Cardiac muscle cell (in vitro differentiated cells and primary cell): ENCODE results near the gene FAM78B. TPM values are rescaled to one million over a fixed set of nuclear protein-coding genes. Genes with fewer than 3 reads are reported as not detected.

ENCODE experiments used
- DNase-seq, 2 donors: peaks; one replicate each; pipeline versions ENCODE4 v3.0.0 to v3.0.0-alpha.2; 2010 to 2017; ENCODE audit warnings: low read depth in 1 of 2, low spot score in 1 of 2
- H3K27ac ChIP-seq: fragments of 200-600 bp; sonication (generic); 2 replicates; pipeline ENCODE4 v1.5.1; 2016
- H3K27me3 ChIP-seq: fragments of 200-600 bp; sonication (generic); 2 replicates; pipeline ENCODE4 v1.6.0; 2016; ENCODE audit warnings: control low read depth
- H3K36me3 ChIP-seq: fragments of 200-600 bp; sonication (generic); 2 replicates; pipeline ENCODE4 v1.5.1; 2016; ENCODE audit warnings: control low read depth
- H3K4me1 ChIP-seq: fragments of 200-600 bp; sonication (generic); 2 replicates; pipeline ENCODE4 v1.8.1; 2017; ENCODE audit warnings: low read depth, mild to moderate bottlenecking, mixed run types
- H3K4me3 ChIP-seq: fragments of 200-600 bp; sonication (generic); 2 replicates; pipeline ENCODE4 v1.5.1; 2016; ENCODE audit warnings: mild to moderate bottlenecking
- H3K9me3 ChIP-seq: fragments of 200-600 bp; sonication (generic); 2 replicates; pipeline ENCODE4 v1.5.1; 2017; ENCODE audit warnings: low read depth, mild to moderate bottlenecking, control low read depth
- polyA plus RNA-seq: library from polyadenylated mRNA; unstranded; fragments of >200 nt; fragmentation: Nextera tagmentation; extraction: Ambion mirVana; gene quantifications from 2 replicates; pipeline ENCODE4 v1.2.1, GENCODE V29; 2016
- total RNA-seq: library from RNA; depleted of rRNA; stranded (reverse); fragments of >200 nt; gene quantifications from 2 replicates; pipeline ENCODE4 v1.2.3, GENCODE V29; 2016
- TF ChIP-seq, protein P1 (sequence below): IDR thresholded peaks from 2 replicates; pipeline ENCODE4 v1.5.1; 2012; ENCODE audit warnings: low read depth, mild to moderate bottlenecking, low read length

Gene FAM78B
- total and polyA plus RNA-seq, 2 experiments from 2014 or later: 0.06 to 0.57 TPM

DNA sequence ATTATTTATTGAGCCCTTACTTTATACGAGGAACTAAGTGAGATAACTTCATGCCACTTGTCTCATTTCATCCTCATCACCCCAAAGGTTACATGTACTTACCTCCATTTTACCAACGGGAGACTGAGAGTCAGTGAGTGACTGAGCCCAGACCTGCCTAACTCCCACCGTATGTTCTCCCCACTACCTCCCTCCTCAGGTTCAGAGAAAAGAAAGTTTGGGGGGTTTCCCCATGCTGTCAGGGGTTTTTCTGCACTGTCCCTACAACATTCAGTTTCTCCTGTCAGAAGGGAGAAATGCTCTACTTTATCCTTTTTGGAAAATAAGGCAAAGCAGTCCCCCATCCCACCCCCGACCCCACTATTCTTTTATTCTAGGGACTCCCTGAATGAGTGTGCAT, 32.9 kb downstream of the FAM78B start:
- Histone ChIP-seq H3K4me3 (no peak overlapping the region), H3K27ac (no peak overlapping the region), H3K36me3 (no peaks in the 10 kb centered on the region), H3K4me1 (no peaks in the 10 kb centered on the region), H3K9me3 (no peaks in the 10 kb centered on the region), H3K27me3 (no peaks in the 10 kb centered on the region)
- TF ChIP-seq, protein P1, sequence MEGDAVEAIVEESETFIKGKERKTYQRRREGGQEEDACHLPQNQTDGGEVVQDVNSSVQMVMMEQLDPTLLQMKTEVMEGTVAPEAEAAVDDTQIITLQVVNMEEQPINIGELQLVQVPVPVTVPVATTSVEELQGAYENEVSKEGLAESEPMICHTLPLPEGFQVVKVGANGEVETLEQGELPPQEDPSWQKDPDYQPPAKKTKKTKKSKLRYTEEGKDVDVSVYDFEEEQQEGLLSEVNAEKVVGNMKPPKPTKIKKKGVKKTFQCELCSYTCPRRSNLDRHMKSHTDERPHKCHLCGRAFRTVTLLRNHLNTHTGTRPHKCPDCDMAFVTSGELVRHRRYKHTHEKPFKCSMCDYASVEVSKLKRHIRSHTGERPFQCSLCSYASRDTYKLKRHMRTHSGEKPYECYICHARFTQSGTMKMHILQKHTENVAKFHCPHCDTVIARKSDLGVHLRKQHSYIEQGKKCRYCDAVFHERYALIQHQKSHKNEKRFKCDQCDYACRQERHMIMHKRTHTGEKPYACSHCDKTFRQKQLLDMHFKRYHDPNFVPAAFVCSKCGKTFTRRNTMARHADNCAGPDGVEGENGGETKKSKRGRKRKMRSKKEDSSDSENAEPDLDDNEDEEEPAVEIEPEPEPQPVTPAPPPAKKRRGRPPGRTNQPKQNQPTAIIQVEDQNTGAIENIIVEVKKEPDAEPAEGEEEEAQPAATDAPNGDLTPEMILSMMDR: no peak
- DNase-seq: no peak

GRCh38 chr1:166133276-166133841, 33.4 kb downstream of the FAM78B start:
- H3K27ac ChIP-seq: no peak overlapping the region
- H3K9me3 ChIP-seq: no peaks in the 10 kb centered on the region
- TF ChIP-seq, protein P1: peak; percentile 22
- no peak overlapping the region for H3K4me3 ChIP-seq
- no peaks in the 10 kb centered on the region for H3K27me3 ChIP-seq
- no peaks in the 10 kb centered on the region for H3K36me3 ChIP-seq
- no peaks in the 10 kb centered on the region for H3K4me1 ChIP-seq
- DNase-seq: peak in 1 of 2 donors; percentile 6

GRCh38 chr1:166132496-166132895, 34.3 kb downstream of the FAM78B start:
- TF ChIP-seq, protein P1: no peak
- no peaks in the 10 kb centered on the region for H3K9me3 ChIP-seq
- no peaks in the 10 kb centered on the region for H3K36me3 ChIP-seq
- H3K4me1 ChIP-seq: no peaks in the 10 kb centered on the region
- no peak for DNase-seq
- H3K27me3 ChIP-seq: no peaks in the 10 kb centered on the region
- H3K27ac ChIP-seq: no peak overlapping the region
- no peak overlapping the region for H3K4me3 ChIP-seq

- no peak for DNase-seq
- Histone ChIP-seq H3K27me3 (no peaks in the 10 kb centered on the region), H3K27ac (no peak overlapping the region), H3K9me3 (no peaks in the 10 kb centered on the region), H3K4me1 (no peaks in the 10 kb centered on the region), H3K4me3 (no peak overlapping the region), H3K36me3 (no peaks in the 10 kb centered on the region)
- TF ChIP-seq, protein P1: no peak
Measured at GRCh38 chr1:166129006-166129405, 37.8 kb downstream of the FAM78B start.

DNA sequence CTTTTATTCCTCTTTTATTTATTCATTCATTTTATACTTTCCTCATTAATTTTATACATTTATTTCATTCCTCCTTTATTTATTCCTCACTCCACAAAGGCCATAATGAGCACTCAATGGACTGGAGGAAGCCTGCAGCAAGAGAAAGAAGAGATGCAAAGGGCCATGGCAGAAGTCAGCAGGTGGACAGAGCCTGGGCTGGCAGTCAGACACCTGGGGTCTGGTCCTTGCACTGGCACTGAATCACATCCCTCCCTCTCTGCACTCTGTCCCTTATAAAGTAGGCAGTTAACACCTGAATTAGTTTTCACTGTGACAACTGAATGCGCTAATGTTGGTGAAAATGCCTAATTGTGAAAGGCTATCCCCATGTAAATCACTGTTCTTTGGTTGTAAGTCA, 38.6 kb downstream of the FAM78B start:
- H3K27me3 ChIP-seq: no peaks in the 10 kb centered on the region
- H3K9me3 ChIP-seq: no peaks in the 10 kb centered on the region
- H3K4me1 ChIP-seq: no peaks in the 10 kb centered on the region
- DNase-seq: no peak
- no peak overlapping the region for H3K27ac ChIP-seq
- no peaks in the 10 kb centered on the region for H3K36me3 ChIP-seq
- TF ChIP-seq, protein P1: no peak
- no peak overlapping the region for H3K4me3 ChIP-seq
